HepG2 (cell line): ENCODE results near the gene RNGTT.
A peak's percentile ranks its signal among the peaks of the same experiment; 100 is the strongest.

ENCODE experiments used
- ARID5B ChIP-seq: IDR thresholded peaks from 2 replicates; pipeline ENCODE4 v1.4.0; 2020; ENCODE audit warnings: mild to moderate bottlenecking, missing genetic modification reagents
- CTCF ChIP-seq: sonication (generic); formaldehyde crosslinking; IDR thresholded peaks from 2 replicates; pipeline ENCODE4 v1.5.0; 2020; ENCODE audit warnings: mild to moderate bottlenecking, missing genetic modification reagents, moderate library complexity
- HOXA7 ChIP-seq: sonication (generic); formaldehyde crosslinking; IDR thresholded peaks from 2 replicates; pipeline ENCODE4 v1.8.1; 2022; ENCODE audit warnings: mild to moderate bottlenecking, missing genetic modification reagents, moderate library complexity
- IKZF1 ChIP-seq: fragments of 450-650 bp; IDR thresholded peaks from 2 replicates; pipeline ENCODE4 v1.7.1; 2016
- MTA1 ChIP-seq: sonication (generic); formaldehyde crosslinking; IDR thresholded peaks from 2 replicates; pipeline ENCODE4 v1.4.0; 2020; ENCODE audit warnings: missing genetic modification reagents, mild to moderate bottlenecking, borderline replicate concordance
- NFIB ChIP-seq: sonication (generic); formaldehyde crosslinking; IDR thresholded peaks from 2 replicates; pipeline ENCODE4 v1.9.0; 2021; ENCODE audit warnings: missing genetic modification reagents, mild to moderate bottlenecking, borderline replicate concordance
- POLR2A ChIP-seq, 2 experiments: IDR thresholded peaks; 2 replicates each; pipeline ENCODE4 v1.6.1; 2011; ENCODE audit warnings: low read depth in 2 of 2, low read length in 2 of 2, mild to moderate bottlenecking in 1 of 2, moderate library complexity in 1 of 2; ENCODE audit not compliant: insufficient read depth in 1 of 2
- ZNF354B ChIP-seq: sonication (generic); formaldehyde crosslinking; IDR thresholded peaks from 2 replicates; pipeline ENCODE4 v1.8.0; 2022; ENCODE audit warnings: mild to moderate bottlenecking, missing genetic modification reagents

- TF ChIP-seq HOXA7 (CRISPR knock-in tag), result no peak
- no peak for TF ChIP-seq IKZF1
- peak; percentile 79 for TF ChIP-seq CTCF (CRISPR knock-in tag)
- TF ChIP-seq ARID5B (CRISPR knock-in tag), result no peak
- TF ChIP-seq POLR2A (IDR thresholded peaks at IDR 0.05; ENCODE audit: insufficient read depth in 1 of 2, low read depth in 2 of 2, low read length in 2 of 2), result no peak
- no peak for TF ChIP-seq ZNF354B (CRISPR knock-in tag)
- no peak for TF ChIP-seq NFIB
- no peak for TF ChIP-seq MTA1
Observed at GRCh38 chr6:88982720-88983119, 19.3 kb upstream of the RNGTT start.
